Calu3 (cell line): Measurements from ENCODE around the gene ZDHHC11B. TPM values are rescaled to one million over a fixed set of nuclear protein-coding genes. Genes with fewer than 3 reads are reported as not detected.

Source experiments
- BruUV-seq: library from RNA; stranded (reverse); fragments of 400-500 nt; replicated peaks from 2 replicates; lab custom pipeline; 2021; lab: Mats Ljungman, UMichigan
- CTCF ChIA-PET: fragments of 300-600 bp; sonication (Branson Sonifier 250); formaldehyde crosslinking; loops from one replicate; lab custom pipeline; 2022; ENCODE audit warnings: antibody characterized with exemption; lab: Charles Lee
- DNase-seq: peaks from one replicate; pipeline ENCODE4 v3.0.0; 2022
- H3K27ac Mint-ChIP-seq: one replicate; pipeline ENCODE4 v1.8.0; 2022; ENCODE audit warnings: mixed read lengths; ENCODE audit not compliant: unreplicated experiment
- H3K27me3 Mint-ChIP-seq: one replicate; pipeline ENCODE4 v1.8.0; 2022; ENCODE audit warnings: mixed read lengths; ENCODE audit not compliant: unreplicated experiment
- H3K36me3 Mint-ChIP-seq: one replicate; pipeline ENCODE4 v1.8.0; 2022; ENCODE audit warnings: mild to moderate bottlenecking, moderate library complexity, mixed read lengths; ENCODE audit not compliant: insufficient read depth, unreplicated experiment
- H3K4me1 Mint-ChIP-seq: one replicate; pipeline ENCODE4 v1.8.0; 2022; ENCODE audit warnings: mild to moderate bottlenecking, low read depth, mixed read lengths; ENCODE audit not compliant: unreplicated experiment
- H3K4me3 Mint-ChIP-seq: one replicate; pipeline ENCODE4 v1.8.0; 2022; ENCODE audit warnings: mild to moderate bottlenecking, low read depth, moderate library complexity, mixed read lengths; ENCODE audit not compliant: unreplicated experiment
- H3K9me3 Mint-ChIP-seq: one replicate; pipeline ENCODE4 v1.8.0; 2022; ENCODE audit warnings: low read depth, mixed read lengths; ENCODE audit not compliant: unreplicated experiment
- intact Hi-C: fragments of 100-400 bp; cut with micrococcal nuclease; formaldehyde crosslinking; loops from one replicate; pipeline ENCODE4 v1.10.0; 2022; ENCODE audit not compliant: unreplicated experiment
- total RNA-seq: library from RNA; stranded (reverse); gene quantifications from 2 replicates; pipeline ENCODE4 v1.2.3, GENCODE V29; 2022
- TF ChIP-seq, protein P1 (sequence below): fragments of 200-600 bp; IDR thresholded peaks from one replicate; pipeline ENCODE4 v1.8.0; 2022; ENCODE audit warnings: antibody characterized with exemption; ENCODE audit not compliant: unreplicated experiment

The ZDHHC11B gene
- total RNA-seq, 1 experiment from 2014 or later: 3.0 TPM

DNA sequence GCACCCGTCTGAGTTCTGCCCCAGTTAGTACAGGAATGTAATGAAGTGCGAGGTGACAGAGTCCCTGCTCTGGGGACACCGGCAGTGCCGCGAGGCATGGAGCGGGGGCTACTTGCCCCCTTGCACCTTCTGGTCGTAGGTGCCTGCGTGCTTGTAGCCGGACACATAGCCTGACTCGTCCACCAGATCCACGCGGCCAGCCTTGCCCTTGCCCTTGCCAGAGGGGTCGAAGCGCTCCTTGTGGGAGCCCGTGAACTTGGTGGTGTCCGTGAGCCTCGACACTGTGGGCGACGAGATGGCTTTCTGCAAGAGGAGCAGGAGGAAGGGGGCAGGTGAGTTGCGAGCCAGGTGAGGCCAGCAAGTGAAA, 119.6 kb downstream of the ZDHHC11B start:
- no peak overlapping the region for H3K4me3 Mint-ChIP-seq
- TF ChIP-seq, protein P1, sequence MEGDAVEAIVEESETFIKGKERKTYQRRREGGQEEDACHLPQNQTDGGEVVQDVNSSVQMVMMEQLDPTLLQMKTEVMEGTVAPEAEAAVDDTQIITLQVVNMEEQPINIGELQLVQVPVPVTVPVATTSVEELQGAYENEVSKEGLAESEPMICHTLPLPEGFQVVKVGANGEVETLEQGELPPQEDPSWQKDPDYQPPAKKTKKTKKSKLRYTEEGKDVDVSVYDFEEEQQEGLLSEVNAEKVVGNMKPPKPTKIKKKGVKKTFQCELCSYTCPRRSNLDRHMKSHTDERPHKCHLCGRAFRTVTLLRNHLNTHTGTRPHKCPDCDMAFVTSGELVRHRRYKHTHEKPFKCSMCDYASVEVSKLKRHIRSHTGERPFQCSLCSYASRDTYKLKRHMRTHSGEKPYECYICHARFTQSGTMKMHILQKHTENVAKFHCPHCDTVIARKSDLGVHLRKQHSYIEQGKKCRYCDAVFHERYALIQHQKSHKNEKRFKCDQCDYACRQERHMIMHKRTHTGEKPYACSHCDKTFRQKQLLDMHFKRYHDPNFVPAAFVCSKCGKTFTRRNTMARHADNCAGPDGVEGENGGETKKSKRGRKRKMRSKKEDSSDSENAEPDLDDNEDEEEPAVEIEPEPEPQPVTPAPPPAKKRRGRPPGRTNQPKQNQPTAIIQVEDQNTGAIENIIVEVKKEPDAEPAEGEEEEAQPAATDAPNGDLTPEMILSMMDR: no peak
- no peaks in the 10 kb centered on the region for H3K9me3 Mint-ChIP-seq
- intact Hi-C loops: no loop called here
- DNase-seq: no peak
- CTCF ChIA-PET: no interaction called here
- H3K27ac Mint-ChIP-seq: no peak overlapping the region
- no TSS peak for BruUV-seq
- H3K36me3 Mint-ChIP-seq: peaks cover 53% of the 10 kb centered on the region
- no peaks in the 10 kb centered on the region for H3K4me1 Mint-ChIP-seq
- H3K27me3 Mint-ChIP-seq: no peaks in the 10 kb centered on the region

DNA sequence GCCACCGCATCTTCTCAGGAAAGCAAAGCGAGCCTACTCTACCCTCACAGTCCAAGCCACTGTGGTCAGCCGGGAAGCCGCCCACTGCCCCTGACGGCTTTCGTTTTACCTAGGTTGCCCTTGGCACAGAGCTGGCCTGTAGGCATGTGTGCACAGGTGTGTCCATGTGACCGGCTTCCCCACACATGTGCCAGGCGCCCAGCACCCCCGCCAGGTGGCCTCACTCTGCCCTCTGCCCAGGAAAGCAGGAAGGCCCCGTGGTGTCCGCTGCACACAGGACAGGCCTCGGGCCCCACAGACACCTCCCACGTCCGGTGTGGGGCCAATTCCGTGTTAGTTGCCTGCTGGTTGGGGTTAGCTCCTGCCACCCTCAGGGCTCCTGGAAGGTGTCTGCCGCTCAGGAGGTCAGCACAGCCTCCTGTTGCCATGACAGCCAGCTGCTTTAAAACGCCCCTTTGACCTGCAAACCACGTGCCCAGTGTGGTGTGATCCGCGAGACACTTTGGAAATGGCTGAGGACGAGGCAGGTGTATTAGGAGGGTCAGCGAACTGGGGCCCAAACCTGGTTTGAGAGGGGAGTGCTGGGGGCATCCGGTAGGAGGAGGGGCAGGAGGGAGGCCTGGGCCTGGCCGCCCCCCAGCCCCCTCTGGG, 120.1 kb downstream of the ZDHHC11B start:
- H3K4me1 Mint-ChIP-seq: no peaks in the 10 kb centered on the region
- BruUV-seq: no TSS peak
- no peak for DNase-seq
- TF ChIP-seq, protein P1: no peak
- intact Hi-C loops: no loop called here
- H3K9me3 Mint-ChIP-seq: no peaks in the 10 kb centered on the region
- CTCF ChIA-PET: no interaction called here
- H3K27me3 Mint-ChIP-seq: no peaks in the 10 kb centered on the region
- no peak overlapping the region for H3K4me3 Mint-ChIP-seq
- H3K36me3 Mint-ChIP-seq: peaks cover 51% of the 10 kb centered on the region
- H3K27ac Mint-ChIP-seq: no peak overlapping the region

- TF ChIP-seq, protein P1: peak; percentile 13
- intact Hi-C loops: no loop called here
- Mint-ChIP-seq H3K36me3 (peaks cover 56% of the 10 kb centered on the region), H3K27ac (no peak overlapping the region), H3K9me3 (no peaks in the 10 kb centered on the region), H3K4me3 (no peak overlapping the region), H3K27me3 (no peaks in the 10 kb centered on the region), H3K4me1 (no peaks in the 10 kb centered on the region)
- CTCF ChIA-PET: no interaction called here
- no TSS peak for BruUV-seq
- DNase-seq: no peak
Observed at GRCh38 chr5:663436-664342, 120.8 kb downstream of the ZDHHC11B start.

DNA sequence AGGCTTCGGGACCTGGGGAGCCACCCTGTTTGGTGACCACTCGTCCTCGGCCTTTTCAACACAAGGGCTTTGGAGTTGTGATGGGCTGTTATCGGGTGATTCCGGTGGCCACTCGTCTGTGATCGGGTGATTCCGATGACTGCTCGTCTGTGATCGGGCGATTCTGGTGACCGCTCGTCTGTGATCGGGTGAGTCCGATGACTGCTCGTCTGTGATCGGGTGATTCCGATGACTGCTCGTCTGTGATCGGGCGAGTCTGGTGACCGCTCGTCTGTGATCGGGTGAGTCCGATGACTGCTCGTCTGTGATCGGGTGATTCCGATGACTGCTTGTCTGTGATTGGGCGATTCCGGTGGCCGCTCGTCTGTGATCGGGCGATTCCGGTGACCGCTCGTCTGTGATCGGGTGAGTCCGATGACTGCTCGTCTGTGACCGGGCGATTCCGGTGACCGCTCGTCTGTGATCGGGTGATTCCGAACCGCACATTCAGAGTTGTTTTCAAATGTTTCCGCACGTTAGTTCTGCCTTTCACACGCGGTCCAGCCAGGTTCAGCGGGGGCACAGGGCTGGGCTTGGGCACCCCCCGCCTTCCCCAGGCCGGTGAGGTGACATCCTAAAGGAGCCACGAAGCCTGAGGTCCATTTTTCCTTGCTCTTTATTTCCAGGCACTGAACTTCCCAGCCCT, 121.6 kb downstream of the ZDHHC11B start:
- intact Hi-C loops: no loop called here
- BruUV-seq: no TSS peak
- Mint-ChIP-seq H3K9me3 (no peaks in the 10 kb centered on the region), H3K27ac (no peak overlapping the region), H3K4me3 (no peak overlapping the region), H3K27me3 (no peaks in the 10 kb centered on the region), H3K36me3 (peaks cover 57% of the 10 kb centered on the region), H3K4me1 (peaks cover 2% of the 10 kb centered on the region)
- no peak for DNase-seq
- TF ChIP-seq, protein P1: no peak
- CTCF ChIA-PET: no interaction called here
